ENCODE data around the gene NPFFR2. TPM values are rescaled to one million over a fixed set of nuclear protein-coding genes. Genes with fewer than 3 reads are reported as not detected.

The NPFFR2 gene
- total and polyA plus RNA-seq, 9 of the 15 experiments (the other 6 are each of a cell fraction or from before 2014, with no cell fraction given) = 0.15 to 0.98 (median 0.48) TPM

DNA sequence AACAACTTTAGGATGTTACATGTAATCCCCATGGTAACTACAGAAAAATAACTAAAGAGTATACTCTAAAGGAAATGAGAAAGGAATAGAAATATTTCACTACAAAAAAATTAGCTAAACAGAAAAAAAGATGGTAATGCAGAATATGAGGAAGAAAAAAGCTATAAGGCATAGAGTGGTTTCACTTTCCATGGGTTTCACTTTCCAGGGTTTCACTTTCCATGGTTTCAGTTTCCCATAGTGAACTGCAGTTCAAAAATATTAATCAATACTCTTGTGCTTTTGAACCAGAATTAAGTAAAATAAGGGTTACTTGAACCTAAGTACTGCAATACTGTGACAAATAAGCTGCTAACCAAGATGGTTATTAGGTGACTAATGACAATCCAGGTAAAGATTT, 42.0 kb downstream of the NPFFR2 start:
- TF ChIP-seq, protein P1, sequence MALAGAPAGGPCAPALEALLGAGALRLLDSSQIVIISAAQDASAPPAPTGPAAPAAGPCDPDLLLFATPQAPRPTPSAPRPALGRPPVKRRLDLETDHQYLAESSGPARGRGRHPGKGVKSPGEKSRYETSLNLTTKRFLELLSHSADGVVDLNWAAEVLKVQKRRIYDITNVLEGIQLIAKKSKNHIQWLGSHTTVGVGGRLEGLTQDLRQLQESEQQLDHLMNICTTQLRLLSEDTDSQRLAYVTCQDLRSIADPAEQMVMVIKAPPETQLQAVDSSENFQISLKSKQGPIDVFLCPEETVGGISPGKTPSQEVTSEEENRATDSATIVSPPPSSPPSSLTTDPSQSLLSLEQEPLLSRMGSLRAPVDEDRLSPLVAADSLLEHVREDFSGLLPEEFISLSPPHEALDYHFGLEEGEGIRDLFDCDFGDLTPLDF (CRISPR knock-in tag; IDR thresholded peaks at IDR 0.05) = no peak
- TF ChIP-seq KLF1 (tag; IDR thresholded peaks at IDR 0.05) (no peak), DACH1 (IDR thresholded peaks at IDR 0.05; ENCODE audit: partially characterized antibody) (no peak), CBX3 (IDR thresholded peaks at IDR 0.05; ENCODE audit: borderline replicate concordance in 1 of 2, low read length in 2 of 2) (no peak), NR3C1 (CRISPR knock-in tag; IDR thresholded peaks at IDR 0.05) (no peak)
- ChIA-PET CTCF (ENCODE audit: low intra/inter-chr PET ratio) (no interaction called here), POLR2A (interaction anchor here (0.5 kb wide), 1 partner anchor 1310 kb away, joined by 3 read pairs; no protein-coding TSS in a partner anchor)
- in situ Hi-C loops (cut with MboI) (no loop called here), intact Hi-C loops (cut with micrococcal nuclease) (no loop called here)
- Histone ChIP-seq H3K9me3 (replicated peaks; ENCODE audit: control insufficient read depth, insufficient read depth, low read depth, low read length) (no peaks in the 10 kb centered on the region), H3K9me1 (ENCODE audit: control insufficient read depth, insufficient read depth, low read length) (no peaks in the 10 kb centered on the region), H3K4me2 (ENCODE audit: insufficient read depth, low read length) (no peak overlapping the region), H3K4me3 (no peak overlapping the region), H3K4me1 (replicated peaks in 1 of 2; ENCODE audit: control insufficient read depth in 2 of 2, insufficient read depth in 2 of 2, low read length in 2 of 2) (no peaks in the 10 kb centered on the region), H4K20me1 (replicated peaks; ENCODE audit: control insufficient read depth, insufficient read depth, low read length) (no peaks in the 10 kb centered on the region), H3K27ac (ENCODE audit: extremely low read depth, low read depth, low read length) (no peak overlapping the region), H3K9ac (ENCODE audit: insufficient read depth in 1 of 2, low read depth in 2 of 2, low read length in 2 of 2) (no peak overlapping the region), H2AFZ (ENCODE audit: low read depth, low read length) (no peak overlapping the region), H3K79me2 (ENCODE audit: control insufficient read depth, insufficient read depth, low read length) (no peaks in the 10 kb centered on the region), H3K36me3 (ENCODE audit: control insufficient read depth, insufficient read depth, low read length) (no peaks in the 10 kb centered on the region), H3K27me3 (ENCODE audit: control insufficient read depth in 2 of 2, insufficient read depth in 2 of 2, low read length in 2 of 2) (no peaks in the 10 kb centered on the region)
- DNase-seq (ENCODE audit: extremely low read depth in 1 of 4, low spot score in 3 of 4) (no peak), ATAC-seq (no peak), FAIRE-seq (no peak)
- BruUV-seq (replicated peaks) = no TSS peak

DNA sequence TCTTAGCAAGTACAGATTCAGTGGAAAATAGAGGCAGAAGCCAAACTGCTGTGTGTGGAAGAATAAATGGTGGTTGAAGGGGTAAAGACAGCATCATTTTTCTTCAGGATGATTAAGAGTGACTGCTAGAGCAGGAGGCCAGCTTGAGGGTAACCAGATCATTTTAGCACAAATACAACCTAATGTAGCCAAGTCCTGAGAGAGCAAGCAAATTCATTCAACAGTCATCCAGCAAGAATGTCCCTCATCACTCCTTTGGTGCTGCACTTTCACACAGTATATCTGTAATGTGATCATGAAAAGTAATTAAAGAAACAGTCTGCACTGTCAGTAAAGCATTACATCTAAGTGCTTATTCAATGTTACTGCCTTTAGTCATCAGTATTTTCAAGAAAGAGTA, 44.8 kb downstream of the NPFFR2 start:
- H3K4me2 ChIP-seq (ENCODE audit: insufficient read depth, low read length) = no peak overlapping the region
- no peak overlapping the region for H3K4me3 ChIP-seq
- DNase-seq (ENCODE audit: extremely low read depth in 1 of 4, low spot score in 3 of 4) (no peak), FAIRE-seq (no peak), ATAC-seq (no peak)
- H4K20me1 ChIP-seq (replicated peaks; ENCODE audit: control insufficient read depth, insufficient read depth, low read length) = no peaks in the 10 kb centered on the region
- ChIA-PET CTCF (ENCODE audit: low intra/inter-chr PET ratio) (interaction anchor here (0.6 kb wide), 1 partner anchor 16 kb away, joined by 3 read pairs; no protein-coding TSS in a partner anchor), POLR2A (no interaction called here)
- H3K9me3 ChIP-seq (replicated peaks; ENCODE audit: control insufficient read depth, insufficient read depth, low read depth, low read length) = no peaks in the 10 kb centered on the region
- H3K36me3 ChIP-seq (ENCODE audit: control insufficient read depth, insufficient read depth, low read length) = no peaks in the 10 kb centered on the region
- BruUV-seq (replicated peaks) = no TSS peak
- no peak overlapping the region for H2AFZ ChIP-seq (ENCODE audit: low read depth, low read length)
- H3K27ac ChIP-seq (ENCODE audit: extremely low read depth, low read depth, low read length) = no peak overlapping the region
- no peaks in the 10 kb centered on the region for H3K79me2 ChIP-seq (ENCODE audit: control insufficient read depth, insufficient read depth, low read length)
- H3K4me1 ChIP-seq (replicated peaks in 1 of 2; ENCODE audit: control insufficient read depth in 2 of 2, insufficient read depth in 2 of 2, low read length in 2 of 2) = no peaks in the 10 kb centered on the region
- H3K9me1 ChIP-seq (ENCODE audit: control insufficient read depth, insufficient read depth, low read length) = no peaks in the 10 kb centered on the region
- intact Hi-C loops (cut with micrococcal nuclease) = no loop called here
- in situ Hi-C loops (cut with MboI) = no loop called here
- no peak overlapping the region for H3K9ac ChIP-seq (ENCODE audit: insufficient read depth in 1 of 2, low read depth in 2 of 2, low read length in 2 of 2)
- H3K27me3 ChIP-seq (ENCODE audit: control insufficient read depth in 2 of 2, insufficient read depth in 2 of 2, low read length in 2 of 2) = no peaks in the 10 kb centered on the region
- TF ChIP-seq MCM5 (IDR thresholded peaks at IDR 0.05; ENCODE audit: low read depth) (no peak), NR2C1 (IDR thresholded peaks at IDR 0.05) (no peak), NR2C1 (tag; IDR thresholded peaks at IDR 0.05) (no peak), ZNF354B (CRISPR knock-in tag; IDR thresholded peaks at IDR 0.05) (no peak), CBX3 (IDR thresholded peaks at IDR 0.05; ENCODE audit: borderline replicate concordance in 1 of 2, low read length in 2 of 2) (no peak)
- TF ChIP-seq, protein P2, sequence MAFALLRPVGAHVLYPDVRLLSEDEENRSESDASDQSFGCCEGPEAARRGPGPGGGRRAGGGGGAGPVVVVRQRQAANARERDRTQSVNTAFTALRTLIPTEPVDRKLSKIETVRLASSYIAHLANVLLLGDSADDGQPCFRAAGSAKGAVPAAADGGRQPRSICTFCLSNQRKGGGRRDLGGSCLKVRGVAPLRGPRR (CRISPR knock-in tag; IDR thresholded peaks at IDR 0.05) = no peak
